ENCODE results near the gene PHETA1.
"Not testable (repeated sequence)": the region's sequence is repeated elsewhere in the genome, so short reads cannot be mapped to it uniquely, and the experiment has no call there.

PHETA1 gene

GRCh38 chr12:111347891-111348644 is 20.8 kb downstream of the PHETA1 start:
- DNase-seq = no peak

- no peak for DNase-seq
Measured at GRCh38 chr12:111344254-111344875, 24.5 kb downstream of the PHETA1 start.

GRCh38 chr12:111343181-111343580 is 25.7 kb downstream of the PHETA1 start:
- DNase-seq = no peak

GRCh38 chr12:111342376-111342775 is 26.5 kb downstream of the PHETA1 start:
- DNase-seq = no peak

GRCh38 chr12:111341426-111342065 is 27.3 kb downstream of the PHETA1 start:
- DNase-seq = no peak

- DNase-seq = not testable (repeated sequence)
Measured at GRCh38 chr12:111340680-111341079, 28.2 kb downstream of the PHETA1 start.

- no peak for DNase-seq
Measured at GRCh38 chr12:111340231-111340630, 28.7 kb downstream of the PHETA1 start.

- no peak for DNase-seq
Measured at GRCh38 chr12:111339321-111339938, 29.5 kb downstream of the PHETA1 start.

GRCh38 chr12:111338096-111338495 is 30.8 kb downstream of the PHETA1 start:
- no peak for DNase-seq

GRCh38 chr12:111337371-111337770 is 31.5 kb downstream of the PHETA1 start:
- no peak for DNase-seq

GRCh38 chr12:111336411-111336810 is 32.5 kb downstream of the PHETA1 start:
- DNase-seq = not testable (repeated sequence)

- DNase-seq = no peak
Measured at GRCh38 chr12:111335811-111336210, 33.1 kb downstream of the PHETA1 start.

- DNase-seq = not testable (repeated sequence)
Measured at GRCh38 chr12:111335301-111335700, 33.6 kb downstream of the PHETA1 start.

GRCh38 chr12:111334393-111334915 is 34.4 kb downstream of the PHETA1 start:
- no peak for DNase-seq

GRCh38 chr12:111330800-111331752 is 37.8 kb downstream of the PHETA1 start:
- DNase-seq = peak; percentile 37

GRCh38 chr12:111328138-111328537 is 40.8 kb downstream of the PHETA1 start:
- DNase-seq = no peak

GRCh38 chr12:111327474-111327873 is 41.4 kb downstream of the PHETA1 start:
- DNase-seq = no peak

- DNase-seq = peak; percentile 63
Measured at GRCh38 chr12:111322336-111323250, 46.3 kb downstream of the PHETA1 start.

- no peak for DNase-seq
Measured at GRCh38 chr12:111321317-111321716, 47.6 kb downstream of the PHETA1 start.

GRCh38 chr12:111320258-111321050 is 48.4 kb downstream of the PHETA1 start:
- DNase-seq = no peak
